SH-SY5Y (cell line): ENCODE data around the gene MORC2.

Experiments
- GATA2 ChIP-seq: IDR thresholded peaks from 2 replicates; pipeline ENCODE4 v1.6.1; 2011; ENCODE audit warnings: mild to moderate bottlenecking, low read depth, low read length
- GATA3 ChIP-seq: IDR thresholded peaks from 2 replicates; pipeline ENCODE4 v1.6.1; 2011; ENCODE audit warnings: low read depth, mild to moderate bottlenecking, low read length, moderate library complexity

- TF ChIP-seq GATA3 (no peak), GATA2 (no peak)
These were observed 49.8 kb downstream of the MORC2 start for GRCh38 chr22:30918761-30919160.
